Ovary (tissue), 9 donors: ENCODE data around the gene NACA2. TPM values are rescaled to one million over a fixed set of nuclear protein-coding genes. Genes with fewer than 3 reads are reported as not detected.
"Not testable (repeated sequence)": the region's sequence is repeated elsewhere in the genome, so short reads cannot be mapped to it uniquely, and the experiment has no call there.

ENCODE experiments used
- DNase-seq, 5 donors: peaks; one replicate each; pipeline ENCODE4 v3.0.0-alpha.2; 2019 to 2020
- H3K27ac ChIP-seq, 2 donors: fragments of 200-600 bp; one replicate each; pipeline versions ENCODE4 v1.5.1 to v1.8.0; 2019 to 2022
- H3K27me3 ChIP-seq: fragments of 200-600 bp; one replicate; pipeline ENCODE4 v1.8.0; 2022
- H3K36me3 ChIP-seq: fragments of 200-600 bp; sonication (generic); one replicate; pipeline ENCODE4 v1.5.1; 2019
- H3K4me1 ChIP-seq: one replicate; pipeline ENCODE4 v1.8.1; 2013; ENCODE audit warnings: mild to moderate bottlenecking, moderate library complexity; ENCODE audit not compliant: insufficient read depth
- H3K4me3 ChIP-seq: fragments of 200-600 bp; sonication (generic); one replicate; pipeline ENCODE4 v1.5.1; 2017
- H3K9me3 ChIP-seq, 2 donors: fragments of 200-600 bp in 1 of 2; sonication (generic) in 1 of 2; one replicate each; pipeline versions ENCODE4 v1.5.1 to v1.8.1; 2013 to 2019; ENCODE audit warnings: mild to moderate bottlenecking in 1 of 2, moderate library complexity in 1 of 2
- CTCF ChIP-seq, 3 donors: fragments of 450-650 bp in 2 of 3; fragments of 200-600 bp in 1 of 3; IDR thresholded peaks; one replicate each; pipeline versions ENCODE4 v1.5.1 to v1.8.0; 2016 to 2022; ENCODE audit warnings: antibody characterized with exemption in 3 of 3, mild to moderate bottlenecking in 1 of 3
- EP300 ChIP-seq: sonication (generic); formaldehyde crosslinking; IDR thresholded peaks from one replicate; pipeline ENCODE4 v1.6.1; 2017; ENCODE audit warnings: antibody characterized with exemption
- POLR2A ChIP-seq: fragments of 450-650 bp; IDR thresholded peaks from one replicate; pipeline ENCODE4 v1.6.1; 2017; ENCODE audit warnings: antibody characterized with exemption, mild to moderate bottlenecking, moderate library complexity
- WGBS, 3 donors: extraction: QIAGEN DNeasy Blood & Tissue Kit in 1 of 3; methylation state at CpG; one replicate each; pipeline versions ENCODE4 v1.1.5 to v1.1.7; 2013 to 2017; 5-methylcytosine and 5-hydroxymethylcytosine counted together
- intact Hi-C, 4 donors: fragments of 100-400 bp; cut with DNase I; formaldehyde crosslinking; loops; one replicate each; pipeline versions ENCODE4 v1.11.0 to v1.15.1; 2022 to 2023
- polyA plus RNA-seq, 2 donors: library from polyadenylated mRNA; stranded (reverse); fragments of 200-250 nt in 1 of 2; fragments of 350-450 nt in 1 of 2; fragmentation: Illumina TruSeq in 1 of 2; extraction: RNeasy Lipid Tissue Mini Kit (QIAGEN cat#74804) in 1 of 2; gene quantifications; one replicate each; pipeline ENCODE4 v1.2.3, GENCODE V29; 2013 to 2014
- total RNA-seq, 7 donors: library from RNA; depleted of rRNA in 2 of 7; stranded (reverse); fragments of >200 nt in 2 of 7; fragmentation: NEBNext Ultra II Directional in 3 of 7; extraction: Animal tissue kit (Norgen Biotek cat#: 25700) in 3 of 7; gene quantifications; one replicate each; pipeline versions ENCODE4 v1.1.0 to v1.2.4, GENCODE V29; 2016 to 2023
- donor health status: DM: no; HTN: no; CAD: no; lungs with moderate emphysema.
- donor health status: DM: no; HTN: no; CAD: no.
- donor health status: Bipolar disorder and iron deficiency.
- donor health status: DM: yes; HTN: yes; CAD: no.
- donor health status: DM: no; HTN: no; CAD: no.
- donor health status: DM: yes; HTN: yes; CAD: no.

Gene NACA2
- total and polyA plus RNA-seq, 9 donors, result not detected

DNA sequence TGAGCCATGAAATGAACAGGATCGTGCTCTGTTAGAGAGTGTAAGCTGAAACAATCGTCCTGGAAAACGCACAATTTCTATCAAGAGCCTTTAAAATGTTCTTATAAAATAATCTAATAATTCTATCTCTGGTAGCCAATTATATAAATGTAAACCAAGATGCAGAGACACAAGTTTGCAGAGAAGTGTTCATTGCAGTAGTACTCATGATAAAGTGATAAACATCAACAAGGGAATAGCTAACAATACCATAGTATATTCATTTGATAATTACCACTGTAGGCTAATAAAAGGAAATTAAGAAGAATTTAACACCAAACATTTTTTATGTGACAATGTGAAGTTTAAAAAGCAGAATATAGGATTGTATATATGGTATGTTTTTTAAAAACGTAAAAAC is 12.4 kb downstream of the NACA2 start:
- no peak overlapping the region for H3K27ac ChIP-seq
- 88 to 92% (median 89%) methylated on average over 4 of the region's 4 CpGs for WGBS, 3 donors

DNA sequence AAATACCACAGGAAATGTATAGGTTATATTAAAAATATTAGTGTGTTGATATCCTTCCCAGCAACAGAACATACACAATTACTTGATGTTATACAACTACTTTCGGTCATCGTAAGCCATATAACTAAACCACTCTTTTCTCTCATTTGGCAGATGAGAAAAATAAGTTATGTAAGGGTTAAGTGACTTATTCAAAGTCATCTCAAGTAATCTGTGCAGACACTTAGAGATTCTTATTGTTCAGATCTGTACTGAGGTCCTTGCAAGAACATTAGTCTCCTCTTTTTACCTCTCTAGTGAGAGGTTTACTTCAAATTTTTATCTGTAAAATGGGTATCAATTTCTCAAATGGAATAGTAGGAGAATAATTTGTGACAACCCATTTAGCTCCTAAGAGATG is 15.0 kb downstream of the NACA2 start:
- H3K36me3 ChIP-seq, result no peaks in the 10 kb centered on the region
- 92 to 96% (median 95%) methylated on average over 2 of the region's 2 CpGs for WGBS, 3 donors
- H3K4me1 ChIP-seq, result no peaks in the 10 kb centered on the region
- no peak for TF ChIP-seq POLR2A
- no peak for TF ChIP-seq CTCF (IDR thresholded peaks at IDR 0.05)
- no peak for TF ChIP-seq EP300
- no peaks in the 10 kb centered on the region for H3K9me3 ChIP-seq
- H3K27me3 ChIP-seq, result no peaks in the 10 kb centered on the region
- no peak overlapping the region for H3K4me3 ChIP-seq
- intact Hi-C loops, result no loop called here
- no peak for DNase-seq
- no peak overlapping the region for H3K27ac ChIP-seq

More for the DNA sequence above, 12.4 kb downstream of the NACA2 start:
- no peak overlapping the region for H3K4me3 ChIP-seq
- DNase-seq, result no peak
- TF ChIP-seq CTCF (IDR thresholded peaks at IDR 0.05) (no peak), EP300 (no peak), POLR2A (no peak)
- H3K27me3 ChIP-seq, result no peaks in the 10 kb centered on the region
- H3K36me3 ChIP-seq, result no peaks in the 10 kb centered on the region
- no peaks in the 10 kb centered on the region for H3K9me3 ChIP-seq
- intact Hi-C loops, result no loop called here
- H3K4me1 ChIP-seq, result no peaks in the 10 kb centered on the region

DNA sequence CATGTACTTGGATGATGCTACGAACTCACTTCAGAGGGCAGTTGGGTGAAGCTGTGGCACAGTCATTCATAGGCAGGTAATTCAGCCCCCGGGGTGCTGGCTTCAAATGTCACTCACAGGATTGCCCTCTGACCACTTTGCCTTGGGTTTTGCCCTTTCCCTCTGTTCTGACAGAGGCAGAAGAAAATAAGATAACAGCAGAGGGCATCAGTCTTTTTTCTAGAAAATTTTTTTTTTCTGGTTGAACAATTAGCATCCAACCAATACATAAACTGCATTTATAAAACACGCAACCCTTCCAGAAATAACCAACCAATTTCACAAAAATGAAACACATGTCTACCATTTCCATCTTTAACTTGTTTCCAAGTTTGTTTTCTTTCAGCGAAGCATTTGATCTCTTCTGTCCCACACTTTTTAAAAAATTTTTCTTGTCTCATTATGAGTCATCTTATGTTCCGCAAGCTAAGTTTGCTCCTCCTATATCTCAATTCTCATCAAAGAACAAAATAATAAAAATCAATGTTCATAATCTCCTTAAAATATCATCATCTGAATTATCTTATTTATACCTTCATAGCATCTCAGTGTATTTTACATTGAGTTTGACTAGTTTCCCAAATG is 15.6 kb downstream of the NACA2 start:
- Histone ChIP-seq H3K36me3 (no peaks in the 10 kb centered on the region), H3K4me3 (no peak overlapping the region), H3K27ac (no peak overlapping the region), H3K27me3 (no peaks in the 10 kb centered on the region), H3K9me3 (no peaks in the 10 kb centered on the region), H3K4me1 (no peaks in the 10 kb centered on the region)
- intact Hi-C loops, result no loop called here
- TF ChIP-seq CTCF (IDR thresholded peaks at IDR 0.05) (no peak), EP300 (no peak), POLR2A (no peak)
- WGBS, 3 donors, result 69 to 83% (median 78%) methylated on average over 5 of the region's 5 CpGs
- no peak for DNase-seq

DNA sequence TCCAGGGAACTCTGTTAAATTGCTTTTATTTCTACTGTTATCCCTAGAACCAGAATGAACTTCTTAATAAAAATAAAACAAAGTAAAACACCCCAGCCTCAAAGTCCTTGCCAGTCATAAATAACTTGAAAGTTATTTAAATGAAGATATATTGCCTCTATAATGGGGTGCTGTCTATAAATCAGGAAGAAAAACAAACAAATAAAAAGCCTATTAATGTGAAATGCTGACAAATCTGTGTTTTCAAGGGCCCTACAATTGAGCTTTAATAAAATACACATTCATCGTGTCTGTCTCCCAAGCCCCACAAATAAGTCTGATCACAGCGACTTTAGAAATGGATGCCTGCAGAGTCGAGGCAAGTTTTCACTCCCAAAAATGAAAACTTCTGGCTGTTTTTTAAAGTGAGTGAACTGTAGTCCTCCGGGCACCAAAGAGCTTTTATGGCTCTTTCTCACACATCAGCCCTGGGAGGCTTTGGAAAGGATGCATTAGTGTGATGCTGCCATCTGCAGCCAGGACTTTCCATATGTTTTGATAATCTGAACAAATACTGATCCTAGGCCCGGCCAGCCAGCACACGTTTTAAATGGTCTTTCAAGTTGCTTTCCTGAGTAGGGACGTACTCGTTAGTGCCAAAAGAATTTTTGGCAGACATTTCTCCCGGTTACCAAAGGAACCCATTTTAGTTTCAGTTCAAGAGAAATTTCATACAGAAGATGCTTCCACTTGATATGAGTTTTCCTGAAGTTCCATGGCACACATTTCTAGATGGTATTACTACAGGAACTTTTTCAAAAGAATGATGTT is 16.3 kb downstream of the NACA2 start:
- DNase-seq, result no peak
- Histone ChIP-seq H3K4me1 (no peaks in the 10 kb centered on the region), H3K9me3 (no peaks in the 10 kb centered on the region), H3K27me3 (no peaks in the 10 kb centered on the region), H3K27ac (no peak overlapping the region), H3K4me3 (no peak overlapping the region), H3K36me3 (no peaks in the 10 kb centered on the region)
- intact Hi-C loops, result no loop called here
- WGBS, 3 donors, result 9 to 13% (median 9%) methylated on average over 9 of the region's 9 CpGs
- no peak for TF ChIP-seq EP300
- no peak for TF ChIP-seq POLR2A
- TF ChIP-seq CTCF (IDR thresholded peaks at IDR 0.05), result no peak

DNA sequence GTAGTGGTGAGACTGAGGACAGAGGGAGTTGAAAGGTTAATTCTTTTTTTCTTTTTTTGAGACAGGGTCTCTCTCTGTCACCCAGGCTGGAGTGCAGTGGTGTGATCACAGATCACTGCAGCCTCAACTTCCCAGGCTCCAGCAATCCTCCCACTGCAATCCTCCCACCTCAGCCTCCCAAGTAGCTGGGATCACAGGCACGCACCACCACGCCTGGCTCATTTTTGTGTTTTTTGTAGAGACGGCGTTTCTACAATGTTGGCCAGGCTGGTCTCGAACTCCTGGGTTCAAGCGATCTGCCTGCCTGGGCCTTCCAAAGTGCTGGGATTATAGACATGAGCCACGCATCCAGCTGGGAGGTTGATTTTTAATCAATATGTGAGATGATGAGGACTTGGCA is 18.5 kb downstream of the NACA2 start:
- intact Hi-C loops, DNase-seq, H3K27me3 ChIP-seq, H3K4me1 ChIP-seq, H3K9me3 ChIP-seq, H3K27ac ChIP-seq, H3K4me3 ChIP-seq, H3K36me3 ChIP-seq: not testable (repeated sequence)
- 96 to 98% (median 97%) methylated on average over 7 of the region's 7 CpGs for WGBS, 3 donors
